ENCODE data around the gene CASZ1.

DNA sequence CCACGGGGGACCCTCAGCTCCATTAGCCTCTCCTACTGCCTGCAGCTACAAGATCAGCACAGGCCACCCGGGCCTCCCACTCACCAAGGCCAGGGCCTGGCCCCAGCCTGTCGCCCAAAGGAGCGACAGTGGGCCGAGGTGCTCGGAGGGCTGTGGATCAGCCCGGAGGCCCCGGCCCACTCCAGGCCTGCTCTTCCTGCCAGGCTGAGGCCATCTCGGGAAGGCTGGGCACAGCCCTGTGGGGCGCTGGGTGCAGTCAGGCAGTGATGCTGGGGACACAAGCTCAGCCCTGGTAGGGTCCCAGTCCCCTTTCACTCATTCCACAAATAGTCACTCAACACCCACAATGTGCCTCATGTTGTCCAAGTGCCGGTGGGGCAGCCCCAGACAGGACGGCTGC lies 58.8 kb downstream of the CASZ1 start:
- TF ChIP-seq, protein P1, sequence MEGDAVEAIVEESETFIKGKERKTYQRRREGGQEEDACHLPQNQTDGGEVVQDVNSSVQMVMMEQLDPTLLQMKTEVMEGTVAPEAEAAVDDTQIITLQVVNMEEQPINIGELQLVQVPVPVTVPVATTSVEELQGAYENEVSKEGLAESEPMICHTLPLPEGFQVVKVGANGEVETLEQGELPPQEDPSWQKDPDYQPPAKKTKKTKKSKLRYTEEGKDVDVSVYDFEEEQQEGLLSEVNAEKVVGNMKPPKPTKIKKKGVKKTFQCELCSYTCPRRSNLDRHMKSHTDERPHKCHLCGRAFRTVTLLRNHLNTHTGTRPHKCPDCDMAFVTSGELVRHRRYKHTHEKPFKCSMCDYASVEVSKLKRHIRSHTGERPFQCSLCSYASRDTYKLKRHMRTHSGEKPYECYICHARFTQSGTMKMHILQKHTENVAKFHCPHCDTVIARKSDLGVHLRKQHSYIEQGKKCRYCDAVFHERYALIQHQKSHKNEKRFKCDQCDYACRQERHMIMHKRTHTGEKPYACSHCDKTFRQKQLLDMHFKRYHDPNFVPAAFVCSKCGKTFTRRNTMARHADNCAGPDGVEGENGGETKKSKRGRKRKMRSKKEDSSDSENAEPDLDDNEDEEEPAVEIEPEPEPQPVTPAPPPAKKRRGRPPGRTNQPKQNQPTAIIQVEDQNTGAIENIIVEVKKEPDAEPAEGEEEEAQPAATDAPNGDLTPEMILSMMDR (IDR thresholded peaks at IDR 0.05), result no peak
- TF ChIP-seq POLR2A (IDR thresholded peaks at IDR 0.05), result no peak
